Activated T-cell treated with anti-CD3 and anti-CD28 coated beads, Interleukin-2, amount 50 U/mL, for 4 hours (primary cell): ENCODE measurements around the gene ALDH3B2. TPM values are rescaled to one million over a fixed set of nuclear protein-coding genes. Genes with fewer than 3 reads are reported as not detected.
"Not testable (repeated sequence)": the region's sequence is repeated elsewhere in the genome, so short reads cannot be mapped to it uniquely, and the experiment has no call there.

Source experiments
- ATAC-seq, 2 donors: fragments of 200-7000 bp; cut with Tn5 transposase; one replicate each; pipeline ENCODE4 v1.10.0; 2021
- DNase-seq: peaks from one replicate; pipeline ENCODE4 v3.0.0-alpha.2; 2020
- H3K27me3 Mint-ChIP-seq: one replicate; pipeline ENCODE4 v1.8.0; 2021; ENCODE audit warnings: low read depth, mixed read lengths
- H3K36me3 Mint-ChIP-seq: one replicate; pipeline ENCODE4 v1.8.0; 2022; ENCODE audit warnings: mixed read lengths; ENCODE audit not compliant: insufficient read depth
- H3K4me1 Mint-ChIP-seq: one replicate; pipeline ENCODE4 v1.8.0; 2021; ENCODE audit warnings: low read depth, mixed read lengths
- H3K4me3 Mint-ChIP-seq: one replicate; pipeline ENCODE4 v1.8.0; 2021; ENCODE audit warnings: mild to moderate bottlenecking, moderate library complexity, mixed read lengths
- H3K9me3 Mint-ChIP-seq: one replicate; pipeline ENCODE4 v1.8.0; 2021; ENCODE audit warnings: mixed read lengths
- total RNA-seq, 3 donors: library from RNA; stranded (reverse); gene quantifications; one replicate each; pipeline ENCODE4 v1.2.1, GENCODE V29; 2021

The ALDH3B2 gene
- total RNA-seq, 3 donors from 2014 or later, result not detected

DNA sequence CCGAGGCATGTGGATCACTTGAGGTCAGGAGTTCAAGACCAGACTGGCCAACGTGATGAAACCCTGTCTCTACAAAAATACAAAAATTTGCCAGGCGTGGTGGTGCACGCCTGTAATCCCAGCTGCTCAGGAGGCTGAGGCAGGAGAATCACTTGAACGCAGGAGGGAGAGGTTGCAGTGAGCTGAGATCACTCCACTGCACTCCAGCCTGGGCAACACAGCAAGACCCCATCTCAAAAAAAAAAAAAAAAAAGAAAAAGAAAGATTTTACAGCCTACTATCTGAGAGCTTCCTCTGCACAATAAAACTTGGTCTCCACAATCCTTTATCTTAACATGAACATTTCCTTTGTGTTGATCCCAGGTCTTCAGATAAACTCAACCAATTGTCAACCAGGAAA, 13.7 kb downstream of the ALDH3B2 start:
- H3K4me1 Mint-ChIP-seq, DNase-seq, H3K27me3 Mint-ChIP-seq, ATAC-seq, H3K9me3 Mint-ChIP-seq, H3K4me3 Mint-ChIP-seq, H3K36me3 Mint-ChIP-seq: not testable (repeated sequence)

- not testable (repeated sequence) for ATAC-seq, H3K36me3 Mint-ChIP-seq, H3K9me3 Mint-ChIP-seq, H3K4me1 Mint-ChIP-seq, DNase-seq, H3K4me3 Mint-ChIP-seq, H3K27me3 Mint-ChIP-seq
These were observed 14.7 kb downstream of the ALDH3B2 start for GRCh38 chr11:67659651-67660165.

DNA sequence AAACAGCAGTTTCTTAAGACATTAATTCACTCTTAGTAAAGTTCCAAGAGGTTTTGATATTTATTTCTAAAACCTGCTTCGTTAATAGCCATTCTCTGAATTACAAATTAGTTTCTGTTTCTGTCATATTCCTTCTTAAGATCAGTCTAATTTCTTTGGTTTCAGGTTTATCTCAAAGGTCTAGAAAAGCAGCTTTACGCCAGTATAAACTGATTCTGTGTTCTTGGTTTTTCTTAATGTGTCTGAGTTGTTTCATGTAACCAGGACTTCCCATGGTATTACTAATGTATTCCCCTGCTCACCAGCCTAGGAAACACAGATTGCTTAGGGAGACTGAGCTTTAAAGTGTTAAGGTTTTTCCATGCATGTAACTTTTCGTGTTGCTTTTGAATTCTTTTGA, 17.1 kb downstream of the ALDH3B2 start:
- H3K4me3 Mint-ChIP-seq, result no peak overlapping the region
- peak; percentile 53 to 55 for ATAC-seq

GRCh38 chr11:67656278-67656922, 18.0 kb downstream of the ALDH3B2 start:
- ATAC-seq (no peak), DNase-seq (no peak)
- H3K4me1 Mint-ChIP-seq, result no peaks in the 10 kb centered on the region
- no peaks in the 10 kb centered on the region for H3K9me3 Mint-ChIP-seq
- H3K4me3 Mint-ChIP-seq, result no peak overlapping the region
- H3K27me3 Mint-ChIP-seq, result no peaks in the 10 kb centered on the region
- no peaks in the 10 kb centered on the region for H3K36me3 Mint-ChIP-seq

More for the DNA sequence above, 17.1 kb downstream of the ALDH3B2 start:
- H3K9me3 Mint-ChIP-seq, result no peaks in the 10 kb centered on the region
- H3K4me1 Mint-ChIP-seq, result no peaks in the 10 kb centered on the region
- H3K36me3 Mint-ChIP-seq, result no peaks in the 10 kb centered on the region
- DNase-seq, result no peak
- no peaks in the 10 kb centered on the region for H3K27me3 Mint-ChIP-seq

- ATAC-seq, result no peak
- H3K9me3 Mint-ChIP-seq, result no peaks in the 10 kb centered on the region
- H3K4me3 Mint-ChIP-seq, result no peak overlapping the region
These were observed 20.2 kb downstream of the ALDH3B2 start for GRCh38 chr11:67654225-67654624.

DNA sequence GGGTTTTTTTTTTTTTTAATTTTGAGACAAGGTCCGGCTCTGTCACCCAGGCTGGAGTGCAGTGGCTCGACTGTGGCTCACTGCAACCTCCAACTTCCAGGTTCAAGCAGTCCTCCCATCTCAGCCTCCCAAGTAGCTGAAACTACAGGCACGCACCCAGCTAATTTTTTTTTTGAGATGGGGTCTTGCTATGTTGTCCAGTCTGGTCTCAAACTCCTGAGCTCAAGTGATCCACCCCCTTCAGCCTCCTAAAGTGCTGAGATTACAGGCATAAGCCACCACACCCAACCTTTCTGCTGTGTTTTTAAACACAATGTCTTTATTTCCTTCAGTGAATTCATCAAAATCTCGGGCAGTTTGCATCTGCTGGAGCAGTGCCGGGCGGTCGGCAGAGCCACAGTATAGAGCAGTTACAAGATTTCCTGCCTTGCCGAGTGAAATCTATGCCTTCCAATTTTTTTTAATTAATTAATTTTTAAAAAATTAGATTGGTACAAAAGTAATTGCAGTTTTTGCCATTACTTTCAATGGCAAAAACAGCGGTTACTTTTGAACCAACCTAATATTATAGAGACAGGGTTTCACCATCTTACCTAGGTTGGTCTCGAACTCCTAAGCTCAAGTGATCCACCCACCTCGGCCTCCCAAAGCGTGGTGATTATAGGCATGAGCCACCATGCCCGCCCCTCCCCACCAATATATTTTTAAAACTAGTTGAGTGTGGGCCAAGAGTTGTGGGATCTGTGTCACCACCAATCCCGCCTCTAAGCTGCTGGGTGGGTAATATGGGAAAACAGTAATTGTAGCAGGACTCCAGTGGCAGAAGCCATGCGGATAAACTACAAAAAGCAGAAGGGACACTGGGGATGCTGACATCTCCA, 21.2 kb downstream of the ALDH3B2 start:
- DNase-seq (no peak), ATAC-seq (no peak)
- peaks cover 15% of the 10 kb centered on the region for H3K4me1 Mint-ChIP-seq
- H3K9me3 Mint-ChIP-seq, result no peaks in the 10 kb centered on the region
- no peaks in the 10 kb centered on the region for H3K36me3 Mint-ChIP-seq
- no peak overlapping the region for H3K4me3 Mint-ChIP-seq
- no peaks in the 10 kb centered on the region for H3K27me3 Mint-ChIP-seq

More at GRCh38 chr11:67654225-67654624, 20.2 kb downstream of the ALDH3B2 start:
- Mint-ChIP-seq H3K4me1 (peaks cover 12% of the 10 kb centered on the region), H3K36me3 (no peaks in the 10 kb centered on the region), H3K27me3 (no peaks in the 10 kb centered on the region)
- no peak for DNase-seq

DNA sequence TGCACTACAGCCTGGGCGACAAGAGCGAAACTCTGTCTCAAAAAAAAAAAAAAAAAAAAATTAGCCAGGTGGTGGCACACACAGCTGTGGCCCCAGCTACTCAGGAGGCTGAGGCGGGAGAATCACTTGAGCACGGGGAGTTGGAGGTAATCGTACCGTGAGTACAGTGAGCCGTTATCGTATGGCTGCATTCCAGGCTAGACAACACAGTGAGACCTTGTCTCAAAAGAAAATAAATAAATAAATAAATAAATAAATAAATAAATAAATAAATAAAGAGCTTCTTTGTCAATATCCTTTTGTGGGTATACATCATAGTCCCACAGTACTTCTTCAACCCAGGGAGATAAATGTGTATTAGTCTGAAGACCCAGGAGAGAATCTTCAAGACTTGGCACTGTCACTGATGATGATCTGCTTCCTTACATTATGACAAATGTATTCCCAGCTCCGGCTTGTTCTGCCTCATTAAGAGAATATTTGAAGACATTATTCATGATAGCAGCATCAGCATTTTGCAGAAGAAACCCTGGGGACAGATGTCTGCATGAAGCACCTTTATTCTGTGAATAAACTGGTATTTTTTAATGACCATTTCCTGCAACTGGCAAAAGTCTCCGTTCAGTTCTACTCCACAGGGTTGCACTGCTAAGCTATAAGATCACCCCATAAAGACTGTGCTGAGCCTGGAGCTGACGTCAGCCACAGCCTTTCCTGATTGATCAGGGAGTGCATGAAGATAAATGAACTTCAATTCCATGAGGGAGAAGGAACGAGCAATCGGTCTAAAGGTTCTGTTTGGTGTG, 22.2 kb downstream of the ALDH3B2 start:
- peaks cover 23% of the 10 kb centered on the region for H3K4me1 Mint-ChIP-seq
- DNase-seq (no peak), ATAC-seq (no peak)
- no peaks in the 10 kb centered on the region for H3K36me3 Mint-ChIP-seq
- H3K27me3 Mint-ChIP-seq, result no peaks in the 10 kb centered on the region
- H3K4me3 Mint-ChIP-seq, result no peak overlapping the region
- H3K9me3 Mint-ChIP-seq, result no peaks in the 10 kb centered on the region

DNA sequence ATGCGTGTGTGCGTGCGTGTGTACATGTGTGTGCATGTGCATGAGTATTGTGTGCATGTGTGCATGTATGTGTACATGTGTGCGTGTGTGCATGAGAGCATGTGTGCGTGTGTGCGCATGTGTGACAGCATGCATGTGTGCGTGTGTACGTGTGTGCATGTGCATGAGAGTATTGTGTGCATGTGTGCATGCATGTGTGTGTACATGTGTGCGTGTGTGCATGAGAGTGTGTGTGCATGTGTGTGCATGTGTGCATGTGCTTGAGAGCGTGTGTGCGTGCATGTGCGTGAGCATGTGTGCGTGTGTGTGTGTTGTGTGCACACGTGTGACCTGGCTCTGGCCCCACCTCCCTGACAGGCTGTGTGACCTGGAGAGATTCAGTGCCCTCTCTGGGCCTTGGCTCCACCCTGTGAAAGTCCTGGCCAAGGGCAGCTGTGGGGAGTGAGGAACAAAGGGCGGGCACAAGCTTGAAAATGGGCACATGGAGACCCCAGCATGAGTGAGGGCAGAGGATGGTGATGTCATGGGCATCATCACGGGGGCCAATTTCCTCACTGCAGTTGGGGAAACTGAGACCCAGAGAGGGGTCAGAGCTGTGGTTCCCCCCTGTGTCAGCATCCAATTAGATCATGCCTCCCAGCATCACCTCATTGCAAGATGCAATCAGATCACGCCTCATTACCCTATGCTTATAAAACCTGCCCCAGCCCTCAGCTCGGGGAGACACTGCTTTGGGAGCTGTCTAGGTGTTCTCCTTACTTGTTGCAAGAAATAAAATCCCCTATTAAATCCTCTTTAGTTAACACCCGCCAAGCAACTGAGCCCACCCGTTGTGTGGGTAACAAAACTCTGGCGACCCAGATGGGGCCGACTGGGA, 24.6 kb downstream of the ALDH3B2 start:
- peaks cover 35% of the 10 kb centered on the region for H3K4me1 Mint-ChIP-seq
- no peak for DNase-seq

DNA sequence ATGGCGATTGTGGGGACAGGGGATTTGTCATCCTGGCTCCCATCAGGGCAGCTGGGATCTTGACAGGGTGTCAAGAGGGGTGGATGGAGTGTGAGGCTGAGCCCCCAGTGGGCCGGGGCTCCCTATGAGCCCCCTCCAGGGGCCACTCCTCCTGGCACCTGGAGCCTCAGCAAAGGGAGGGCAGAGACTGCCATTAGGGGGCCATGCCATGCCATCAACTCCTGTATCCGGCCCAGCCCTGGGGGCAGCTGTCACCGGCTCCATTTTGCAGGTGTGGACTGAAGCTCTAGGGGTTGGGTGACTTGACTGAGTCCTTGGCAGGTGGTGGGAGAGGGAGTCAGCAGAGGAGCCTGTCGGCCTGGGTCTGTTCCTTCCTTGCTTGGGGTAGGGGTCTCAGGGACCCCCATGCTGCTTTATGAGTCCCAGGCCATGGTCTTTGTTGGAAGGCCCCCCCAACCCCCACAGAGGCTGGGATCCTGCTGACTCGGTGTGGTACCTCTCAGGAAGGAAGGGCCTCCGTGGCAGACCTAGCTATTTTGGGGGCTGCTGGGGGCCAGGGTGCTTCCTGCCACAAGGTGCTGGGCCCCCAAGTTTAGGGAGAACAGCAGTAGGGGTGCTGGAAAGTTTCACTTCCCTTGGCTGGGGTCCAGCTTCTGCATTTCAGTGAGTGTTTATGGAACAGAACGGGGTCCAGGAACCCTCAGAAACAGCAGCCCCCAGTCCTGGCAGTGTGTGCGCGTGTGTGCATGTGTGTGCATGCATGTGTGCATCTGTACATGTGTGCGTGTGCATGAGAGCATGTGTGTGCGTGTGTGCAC, 25.4 kb downstream of the ALDH3B2 start:
- Mint-ChIP-seq H3K4me3 (no peak overlapping the region), H3K4me1 (peaks cover 35% of the 10 kb centered on the region), H3K36me3 (no peaks in the 10 kb centered on the region), H3K9me3 (no peaks in the 10 kb centered on the region), H3K27me3 (no peaks in the 10 kb centered on the region)
- no peak for ATAC-seq
- DNase-seq, result no peak

More for the DNA sequence above, 24.6 kb downstream of the ALDH3B2 start:
- Mint-ChIP-seq H3K4me3 (peak overlapping the region; percentile 84), H3K27me3 (no peaks in the 10 kb centered on the region), H3K36me3 (no peaks in the 10 kb centered on the region), H3K9me3 (no peaks in the 10 kb centered on the region)
- peak in 1 of 2 donors; percentile 8 for ATAC-seq

- Mint-ChIP-seq H3K27me3 (no peaks in the 10 kb centered on the region), H3K9me3 (no peaks in the 10 kb centered on the region), H3K4me3 (no peak overlapping the region), H3K4me1 (peaks cover 35% of the 10 kb centered on the region), H3K36me3 (no peaks in the 10 kb centered on the region)
- DNase-seq (peak; percentile 44), ATAC-seq (peak; percentile 84 to 93)
These were observed 26.2 kb downstream of the ALDH3B2 start for GRCh38 chr11:67648140-67648795.

DNA sequence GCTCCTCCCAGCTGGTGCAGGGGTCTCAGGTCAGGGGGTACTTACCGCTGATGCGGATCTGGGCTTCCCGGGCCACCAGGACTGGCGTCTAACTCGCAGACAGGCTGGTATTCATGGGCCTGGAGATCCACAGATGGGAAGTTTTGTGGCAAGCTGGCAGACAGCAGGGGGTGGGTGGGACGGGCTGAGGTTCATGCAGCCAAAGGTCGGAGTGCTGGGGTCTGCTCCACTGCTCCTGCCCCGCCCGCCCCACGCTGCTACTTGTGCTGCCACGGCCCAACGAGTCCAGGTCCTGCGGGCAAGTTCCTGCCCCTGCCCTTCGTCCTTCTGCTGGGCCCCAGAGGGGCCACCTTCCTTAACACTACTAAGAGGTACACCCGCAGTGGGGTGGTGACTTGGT, 27.0 kb downstream of the ALDH3B2 start:
- Mint-ChIP-seq H3K4me3 (no peak overlapping the region), H3K36me3 (no peaks in the 10 kb centered on the region), H3K4me1 (peaks cover 35% of the 10 kb centered on the region), H3K9me3 (no peaks in the 10 kb centered on the region), H3K27me3 (no peaks in the 10 kb centered on the region)
- no peak for ATAC-seq
- no peak for DNase-seq

DNA sequence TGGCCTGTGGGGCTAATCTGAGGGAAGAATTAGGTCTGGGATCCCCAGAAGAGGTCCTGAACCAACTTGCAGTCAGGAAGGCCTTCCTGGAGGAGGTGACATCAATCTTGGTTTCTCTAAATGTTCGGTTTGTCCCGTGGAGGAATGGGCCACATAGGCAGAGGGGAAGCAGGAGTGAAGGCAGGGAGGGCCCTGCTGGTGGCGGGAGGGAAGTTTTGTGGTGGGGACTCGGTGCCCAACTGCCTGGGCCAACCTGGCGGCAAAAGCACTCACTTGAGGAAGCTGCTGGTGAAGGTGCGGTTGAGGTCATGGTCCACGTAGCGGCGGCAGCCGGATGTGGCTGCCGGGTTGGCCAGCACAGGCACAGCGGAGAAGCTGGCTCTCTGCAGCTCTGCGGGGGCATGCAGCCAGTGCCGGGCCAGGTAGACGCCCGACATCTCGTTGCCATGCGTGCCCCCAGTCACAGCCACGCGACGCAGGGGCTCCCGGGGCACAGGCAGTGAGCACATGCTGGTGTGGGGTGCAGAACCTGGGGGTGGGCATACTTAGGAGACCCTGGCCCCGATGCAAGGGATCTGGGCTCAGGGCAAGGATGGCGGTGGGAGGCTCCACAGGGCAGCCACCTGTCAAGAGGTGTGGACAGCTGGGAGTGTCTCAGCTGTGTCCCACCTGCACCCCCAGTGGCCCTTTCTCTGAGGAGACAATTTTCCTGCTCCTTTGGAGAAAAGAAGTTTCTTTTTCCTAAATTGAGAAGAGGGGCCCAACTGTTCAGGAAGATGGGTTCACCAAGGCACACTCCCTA, 27.7 kb downstream of the ALDH3B2 start:
- peak; percentile 5 for DNase-seq
- Mint-ChIP-seq H3K4me1 (peaks cover 35% of the 10 kb centered on the region), H3K9me3 (no peaks in the 10 kb centered on the region), H3K4me3 (peak overlapping the region; percentile 8), H3K36me3 (no peaks in the 10 kb centered on the region), H3K27me3 (no peaks in the 10 kb centered on the region)
- peak; percentile 35 to 46 for ATAC-seq
